Endothelial cell of umbilical vein (primary cell): ENCODE data around the gene MRPL38. TPM values are rescaled to one million over a fixed set of nuclear protein-coding genes. Genes with fewer than 3 reads are reported as not detected.

Experiments
- BruUV-seq: library from RNA; stranded (reverse); fragments of 400-500 nt; replicated peaks from 2 replicates; lab custom pipeline; 2021; lab: Mats Ljungman, UMichigan
- CTCF ChIA-PET: fragments of 300-600, 350-600 bp; sonication (Branson Sonifier 250); formaldehyde crosslinking; loops from one replicate; lab custom pipeline; 2021; ENCODE audit warnings: antibody characterized with exemption, inconsistent platforms; lab: Charles Lee
- POLR2A ChIA-PET: fragments of 300-600, 350-600 bp; sonication (Branson Sonifier 250); formaldehyde crosslinking; loops from one replicate; lab custom pipeline; 2021; ENCODE audit warnings: antibody characterized with exemption, inconsistent platforms; lab: Charles Lee
- DNase-seq: peaks from one replicate; pipeline ENCODE4 v3.0.0-alpha.2; 2011; ENCODE audit warnings: low read depth, low spot score
- FAIRE-seq: peaks from 2 replicates; lab custom pipeline; 2011; peaks lifted over from hg19 to GRCh38; lab: Jason Lieb, UNC
- H2AFZ ChIP-seq: 2 replicates; pipeline ENCODE4 v1.6.0; 2012; ENCODE audit warnings: low read depth, low read length, control low read depth, inconsistent platforms
- H3K27ac ChIP-seq: 2 replicates; pipeline ENCODE4 v1.5.1; 2011; ENCODE audit warnings: low read depth, mild to moderate bottlenecking, control low read depth, low read length, moderate library complexity; ENCODE audit not compliant: insufficient read depth
- H3K27me3 ChIP-seq, 2 experiments: 2 replicates each; pipeline versions ENCODE4 v1.6.0 to v1.6.1; 2011; ENCODE audit warnings: low read length in 2 of 2, mixed read lengths in 1 of 2; ENCODE audit not compliant: control insufficient read depth in 2 of 2, insufficient read depth in 2 of 2
- H3K36me3 ChIP-seq, 2 experiments: 2 replicates in 1 of 2; 3 replicates in 1 of 2; pipeline ENCODE4 v1.5.1; 2011; ENCODE audit warnings: low read length in 2 of 2, mild to moderate bottlenecking in 1 of 2, moderate library complexity in 1 of 2; ENCODE audit not compliant: control insufficient read depth in 2 of 2, insufficient read depth in 2 of 2; ENCODE audit errors: extremely low read depth in 1 of 2
- H3K4me1 ChIP-seq: 3 replicates; pipeline ENCODE4 v1.5.1; 2011; ENCODE audit warnings: mild to moderate bottlenecking, low read length; ENCODE audit not compliant: control insufficient read depth, insufficient read depth; ENCODE audit errors: extremely low read depth
- H3K4me2 ChIP-seq: 2 replicates; pipeline ENCODE4 v1.6.1; 2011; ENCODE audit warnings: low read length, control low read depth, mixed read lengths; ENCODE audit not compliant: insufficient read depth
- H3K4me3 ChIP-seq, 3 experiments: fragments of 200-600 bp in 1 of 3; sonication (generic), shearing (Covaris generic) in 1 of 3; replicated peaks in 1 of 3; 2 replicates each; pipeline ENCODE4 v1.5.1; 2011 to 2016; ENCODE audit warnings: control low read depth in 3 of 3, low read length in 3 of 3, mild to moderate bottlenecking in 2 of 3, inconsistent platforms in 1 of 3, low read depth in 1 of 3, moderate library complexity in 1 of 3; ENCODE audit not compliant: insufficient read depth in 1 of 3
- H3K79me2 ChIP-seq: 2 replicates; pipeline ENCODE4 v1.6.0; 2012; ENCODE audit warnings: low read length, inconsistent platforms; ENCODE audit not compliant: control insufficient read depth, insufficient read depth
- H3K9ac ChIP-seq: replicated peaks from 2 replicates; pipeline ENCODE3; 2011; ENCODE audit warnings: low read length, control low read depth; ENCODE audit not compliant: insufficient read depth; ENCODE audit errors: extremely low read depth
- H3K9me1 ChIP-seq: replicated peaks from 3 replicates; pipeline ENCODE4 v1.6.0; 2011; ENCODE audit warnings: mild to moderate bottlenecking, low read length; ENCODE audit not compliant: control insufficient read depth, insufficient read depth; ENCODE audit errors: extremely low read depth
- H3K9me3 ChIP-seq: replicated peaks from 2 replicates; pipeline ENCODE4 v1.5.1; 2012; ENCODE audit warnings: low read length, inconsistent platforms; ENCODE audit not compliant: control insufficient read depth, insufficient read depth
- H4K20me1 ChIP-seq: replicated peaks from 2 replicates; pipeline ENCODE3; 2011; ENCODE audit warnings: mild to moderate bottlenecking, low read length; ENCODE audit not compliant: control insufficient read depth, insufficient read depth; ENCODE audit errors: extremely low read depth
- EZH2 ChIP-seq: IDR thresholded peaks from 2 replicates; pipeline ENCODE4 v1.6.1; 2012; ENCODE audit warnings: borderline replicate concordance, low read depth, mild to moderate bottlenecking, moderate library complexity, low read length, inconsistent platforms; ENCODE audit not compliant: severe bottlenecking
- FOS ChIP-seq: IDR thresholded peaks from 2 replicates; pipeline ENCODE4 v1.6.1; 2011; ENCODE audit warnings: mild to moderate bottlenecking, low read length, moderate library complexity, borderline replicate concordance; ENCODE audit not compliant: insufficient read depth
- GATA2 ChIP-seq: IDR thresholded peaks from 2 replicates; pipeline ENCODE4 v1.7.0; 2011; ENCODE audit warnings: low read depth, mild to moderate bottlenecking, moderate library complexity, mixed read lengths, low read length; ENCODE audit not compliant: insufficient read length, insufficient read depth
- JUN ChIP-seq: IDR thresholded peaks from 2 replicates; pipeline ENCODE4 v1.6.1; 2011; ENCODE audit warnings: borderline replicate concordance, low read depth; ENCODE audit not compliant: insufficient read length, insufficient read depth
- MYC ChIP-seq: IDR thresholded peaks from one replicate; pipeline ENCODE4 v1.6.1; 2011; ENCODE audit warnings: mild to moderate bottlenecking, low read depth, low read length
- POLR2A ChIP-seq: IDR thresholded peaks from 2 replicates; pipeline ENCODE4 v1.6.1; 2012; ENCODE audit warnings: low read depth, mild to moderate bottlenecking, control low read depth, low read length
- POLR2AphosphoS5 ChIP-seq: IDR thresholded peaks from 2 replicates; pipeline ENCODE4 v1.6.1; 2012; ENCODE audit warnings: low read depth, mild to moderate bottlenecking, control low read depth, low read length, moderate library complexity; ENCODE audit not compliant: insufficient read depth
- dilution Hi-C: fragments of 300-500 bp; cut with MboI; formaldehyde crosslinking; loops from one replicate; pipeline ENCODE4 v1.15.0; 2019; ENCODE audit warnings: low sequenced_read_pairs; ENCODE audit not compliant: extremely low pct_ligation_motif_present
- intact Hi-C: fragments of 100-400 bp; cut with micrococcal nuclease; formaldehyde crosslinking; loops from one replicate; pipeline ENCODE4 v1.10.0; 2022
- polyA plus RNA-seq, 4 experiments: library from polyadenylated mRNA; depleted of rRNA in 3 of 4; stranded (reverse) in 3 of 4; unstranded in 1 of 4; fragments of >200 nt; gene quantifications; 2 replicates each; pipeline versions ENCODE4 v1.2.1 to v1.2.3, GENCODE V29; 2011 to 2012; ENCODE audit warnings: missing spikeins in 1 of 4
- total RNA-seq: library from RNA; stranded (reverse); gene quantifications from 2 replicates; pipeline ENCODE4 v1.2.3, GENCODE V29; 2021
- TF ChIP-seq, protein P1 (sequence below), 2 donors: IDR thresholded peaks; 1 replicate in 1 of 2; 2 replicates in 1 of 2; pipeline ENCODE4 v1.5.1; 2011; ENCODE audit warnings: low read length in 2 of 2, mild to moderate bottlenecking in 2 of 2, moderate library complexity in 2 of 2, control low read depth in 1 of 2, inconsistent platforms in 1 of 2, low read depth in 1 of 2; ENCODE audit not compliant: insufficient read depth in 1 of 2; ENCODE audit errors: extremely low read depth in 1 of 2
- TF ChIP-seq, protein P2 (sequence below): IDR thresholded peaks from 2 replicates; pipeline ENCODE4 v1.6.1; 2011; ENCODE audit not compliant: insufficient read depth, insufficient read length

The MRPL38 gene
- total and polyA plus RNA-seq, 2 donors (not counting 3 experiments of a cell fraction or from before 2014, with no cell fraction given) = 82.7 to 93.8 TPM

DNA sequence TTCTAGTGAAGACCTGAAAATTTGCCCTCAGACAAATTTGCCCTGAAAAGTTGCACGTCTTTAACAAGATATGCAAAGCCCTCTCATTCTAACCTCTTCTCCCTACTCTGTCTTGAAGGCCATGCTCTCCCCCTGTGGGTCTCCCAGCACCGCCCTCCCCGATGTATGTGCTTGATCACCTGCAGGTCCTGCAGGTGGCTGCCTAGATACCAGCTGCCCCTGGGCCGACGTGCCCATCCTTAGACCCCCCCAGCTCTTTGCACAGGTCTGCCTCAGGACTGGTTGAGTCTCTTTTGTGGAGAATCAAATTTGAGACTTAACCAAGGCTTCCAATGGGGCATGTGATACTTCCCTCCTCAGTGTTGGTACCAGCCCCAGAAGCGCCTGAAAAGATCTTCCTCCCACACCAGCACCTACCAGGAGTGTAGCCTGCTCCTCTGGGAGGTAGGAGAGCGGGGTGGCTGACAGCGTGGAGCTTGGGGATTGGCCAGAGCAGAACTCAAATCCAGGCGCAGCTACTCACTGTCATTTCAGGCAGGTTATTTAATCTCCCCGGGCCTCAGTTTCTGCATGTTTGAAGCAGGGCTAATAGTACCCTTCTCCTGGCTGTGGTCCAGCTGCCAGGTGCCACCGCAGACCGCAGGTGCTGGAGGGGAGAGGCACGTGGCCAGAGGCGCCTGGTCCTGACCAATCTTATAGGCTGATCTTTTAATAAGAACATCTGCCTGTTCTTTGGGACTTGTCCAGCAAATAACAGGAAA, 4.5 kb upstream of the MRPL38 start:
- Histone ChIP-seq H3K27me3 (no peaks in the 10 kb centered on the region), H3K4me1 (peaks cover under 1% of the 10 kb centered on the region), H3K4me3 (no peak overlapping the region), H3K27ac (no peak overlapping the region), H3K9me1 (no peaks in the 10 kb centered on the region), H3K4me2 (no peak overlapping the region), H4K20me1 (no peaks in the 10 kb centered on the region), H3K36me3 (no peaks in the 10 kb centered on the region), H2AFZ (no peak overlapping the region), H3K9ac (no peak overlapping the region), H3K9me3 (no peaks in the 10 kb centered on the region), H3K79me2 (peaks cover 2% of the 10 kb centered on the region)
- FAIRE-seq (no peak), DNase-seq (no peak)
- no TSS peak for BruUV-seq
- CTCF ChIA-PET = interaction anchor here (0.8 to 1.1 kb wide), 3 partner anchors 92 to 105 kb away, joined by 3 read pairs; no protein-coding TSS in a partner anchor
- intact Hi-C loops = no loop called here
- TF ChIP-seq FOS (no peak), EZH2 (no peak), JUN (no peak), GATA2 (no peak), POLR2AphosphoS5 (no peak), MYC (no peak), POLR2A (no peak)
- TF ChIP-seq, protein P1, sequence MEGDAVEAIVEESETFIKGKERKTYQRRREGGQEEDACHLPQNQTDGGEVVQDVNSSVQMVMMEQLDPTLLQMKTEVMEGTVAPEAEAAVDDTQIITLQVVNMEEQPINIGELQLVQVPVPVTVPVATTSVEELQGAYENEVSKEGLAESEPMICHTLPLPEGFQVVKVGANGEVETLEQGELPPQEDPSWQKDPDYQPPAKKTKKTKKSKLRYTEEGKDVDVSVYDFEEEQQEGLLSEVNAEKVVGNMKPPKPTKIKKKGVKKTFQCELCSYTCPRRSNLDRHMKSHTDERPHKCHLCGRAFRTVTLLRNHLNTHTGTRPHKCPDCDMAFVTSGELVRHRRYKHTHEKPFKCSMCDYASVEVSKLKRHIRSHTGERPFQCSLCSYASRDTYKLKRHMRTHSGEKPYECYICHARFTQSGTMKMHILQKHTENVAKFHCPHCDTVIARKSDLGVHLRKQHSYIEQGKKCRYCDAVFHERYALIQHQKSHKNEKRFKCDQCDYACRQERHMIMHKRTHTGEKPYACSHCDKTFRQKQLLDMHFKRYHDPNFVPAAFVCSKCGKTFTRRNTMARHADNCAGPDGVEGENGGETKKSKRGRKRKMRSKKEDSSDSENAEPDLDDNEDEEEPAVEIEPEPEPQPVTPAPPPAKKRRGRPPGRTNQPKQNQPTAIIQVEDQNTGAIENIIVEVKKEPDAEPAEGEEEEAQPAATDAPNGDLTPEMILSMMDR (IDR thresholded peaks at IDR 0.05; ENCODE audit: extremely low read depth in 1 of 2, insufficient read depth in 1 of 2, low read depth in 1 of 2, low read length in 2 of 2) = no peak
- TF ChIP-seq, protein P2, sequence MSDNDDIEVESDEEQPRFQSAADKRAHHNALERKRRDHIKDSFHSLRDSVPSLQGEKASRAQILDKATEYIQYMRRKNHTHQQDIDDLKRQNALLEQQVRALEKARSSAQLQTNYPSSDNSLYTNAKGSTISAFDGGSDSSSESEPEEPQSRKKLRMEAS = no peak
- dilution Hi-C loops = no loop called here
- POLR2A ChIA-PET = no interaction called here
